Activated effector memory CD4-positive, alpha-beta T cell treated with Interleukin-2 at 50 U/mL for 16 hours (primary cell): ENCODE results near the gene DAZAP2.

Experiments used
- DNase-seq: peaks from one replicate; pipeline ENCODE4 v3.0.0-alpha.2; 2020

Gene DAZAP2

GRCh38 chr12:51238510-51239334 is at the start of gene DAZAP2:
TSS of gene DAZAP2 (plus strand) at chr12:51238826. CDS start at chr12:51238908, 82 bp downstream.
- peak; percentile 93 for DNase-seq

- no peak for DNase-seq
These were observed 48.8 kb upstream of the DAZAP2 start for GRCh38 chr12:51189790-51190355.

GRCh38 chr12:51190820-51191219 is 47.8 kb upstream of the DAZAP2 start:
- no peak for DNase-seq

GRCh38 chr12:51191516-51192283 is 46.9 kb upstream of the DAZAP2 start:
- DNase-seq, result no peak

- no peak for DNase-seq
These were observed 46.3 kb upstream of the DAZAP2 start for GRCh38 chr12:51192284-51192671.

- no peak for DNase-seq
These were observed 42.8 kb upstream of the DAZAP2 start for GRCh38 chr12:51195841-51196240.

- DNase-seq, result no peak
These were observed 42.1 kb upstream of the DAZAP2 start for GRCh38 chr12:51196547-51196946.

GRCh38 chr12:51197736-51198567 is 40.7 kb upstream of the DAZAP2 start:
- no peak for DNase-seq

GRCh38 chr12:51198568-51199365 is 39.9 kb upstream of the DAZAP2 start:
- no peak for DNase-seq

- no peak for DNase-seq
These were observed 39.2 kb upstream of the DAZAP2 start for GRCh38 chr12:51199366-51199945.

GRCh38 chr12:51200156-51200555 is 38.5 kb upstream of the DAZAP2 start:
- DNase-seq, result no peak

GRCh38 chr12:51200806-51201205 is 37.8 kb upstream of the DAZAP2 start:
- no peak for DNase-seq

GRCh38 chr12:51202718-51203117 is 35.9 kb upstream of the DAZAP2 start:
- DNase-seq, result no peak

- no peak for DNase-seq
These were observed 33.3 kb upstream of the DAZAP2 start for GRCh38 chr12:51205350-51205749.

GRCh38 chr12:51208016-51208660 is 30.5 kb upstream of the DAZAP2 start:
- no peak for DNase-seq

GRCh38 chr12:51209259-51209658 is 29.4 kb upstream of the DAZAP2 start:
- no peak for DNase-seq

GRCh38 chr12:51210690-51211395 is 27.8 kb upstream of the DAZAP2 start:
- DNase-seq, result no peak

GRCh38 chr12:51214895-51215294 is 23.7 kb upstream of the DAZAP2 start:
- no peak for DNase-seq

- DNase-seq, result no peak
These were observed 22.0 kb upstream of the DAZAP2 start for GRCh38 chr12:51216642-51217041.
